ENCODE data around the gene TUBB6. TPM values are rescaled to one million over a fixed set of nuclear protein-coding genes. Genes with fewer than 3 reads are reported as not detected.

Gene TUBB6
- total and polyA plus RNA-seq, 2 of the 13 experiments (the other 11 are each of a cell fraction or from before 2014, with no cell fraction given): 9.9 to 28.6 TPM

GRCh38 chr18:12366784-12367183 is 58.7 kb downstream of the TUBB6 start:
- Histone ChIP-seq H3K27me3 (ENCODE audit: control insufficient read depth in 1 of 2, insufficient read depth in 2 of 2, low read length in 2 of 2) (no peaks in the 10 kb centered on the region), H4K20me1 (ENCODE audit: insufficient read depth, low read length) (0 out of 2 replicates have a peak, but pooled peaks cover 10% of the 10 kb centered on the region), H3K36me3 (replicated peaks in 1 of 2; ENCODE audit: control insufficient read depth in 1 of 2, insufficient read depth in 2 of 2, low read length in 2 of 2) (peaks cover 16 to 75% of the 10 kb centered on the region in 2 experiments), H3K4me3 (replicated peaks in 1 of 3; ENCODE audit: insufficient read depth in 1 of 3, low read depth in 2 of 3, low read length in 3 of 3) (no peak overlapping the region), H3K27ac (ENCODE audit: extremely low read length, insufficient read depth, low read length) (no peak overlapping the region), H3K9ac (ENCODE audit: insufficient read depth, low read depth, low read length) (no peak overlapping the region), H2AFZ (ENCODE audit: low read length) (no peak overlapping the region), H3K9me3 (ENCODE audit: low read length) (no peaks in the 10 kb centered on the region), H3K4me1 (ENCODE audit: insufficient read depth, low read length) (no peaks in the 10 kb centered on the region), H3K79me2 (ENCODE audit: insufficient read depth, low read length) (peaks cover 29% of the 10 kb centered on the region), H3K4me2 (ENCODE audit: low read depth, low read length) (no peak overlapping the region)
- TF ChIP-seq SKIL (CRISPR knock-in tag; IDR thresholded peaks at IDR 0.05; ENCODE audit: borderline replicate concordance): no peak
- no peak for TF ChIP-seq POLR2G (IDR thresholded peaks at IDR 0.05; ENCODE audit: low read depth, low read length)
- no peak for TF ChIP-seq HNRNPLL (IDR thresholded peaks at IDR 0.05; ENCODE audit: low read depth, low read length, poor library complexity, severe bottlenecking)
- no peak for TF ChIP-seq KAT8 (CRISPR knock-in tag; IDR thresholded peaks at IDR 0.05)
- no peak for TF ChIP-seq KDM5A (IDR thresholded peaks at IDR 0.05; ENCODE audit: borderline replicate concordance, low read length)
- TF ChIP-seq MAF1 (CRISPR knock-in tag; IDR thresholded peaks at IDR 0.05; ENCODE audit: borderline replicate concordance): no peak
- TF ChIP-seq ZFP82 (CRISPR knock-in tag; IDR thresholded peaks at IDR 0.05; ENCODE audit: borderline replicate concordance): no peak
- TF ChIP-seq ZGPAT (CRISPR knock-in tag; IDR thresholded peaks at IDR 0.05): no peak
- no peak for TF ChIP-seq ZNF552 (CRISPR knock-in tag; IDR thresholded peaks at IDR 0.05; ENCODE audit: borderline replicate concordance)
- TF ChIP-seq RFXANK (CRISPR knock-in tag; IDR thresholded peaks at IDR 0.05): no peak
- TF ChIP-seq GMEB1 (CRISPR knock-in tag; IDR thresholded peaks at IDR 0.05; ENCODE audit: borderline replicate concordance): no peak
- TF ChIP-seq HOXA7 (CRISPR knock-in tag; IDR thresholded peaks at IDR 0.05): no peak
- FAIRE-seq (no peak), ATAC-seq (no peak), DNase-seq (ENCODE audit: low spot score) (no peak)
- CTCF ChIA-PET (ENCODE audit: low intra/inter-chr PET ratio, low total read pairs): no interaction called here
- intact Hi-C loops (cut with micrococcal nuclease; ENCODE audit: unreplicated experiment): no loop called here
- POLR2A ChIA-PET: no interaction called here
- WGBS (ENCODE audit: low lambda C conversion rate): 95% methylated on average over 5 of the region's 5 CpGs
- BruUV-seq (replicated peaks): no TSS peak
- in situ Hi-C loops (cut with HindIII; ENCODE audit: extremely low pct_ligation_motif_present, low pct_unique_long_range_greater_than_20kb): no loop called here

All from HepG2 (cell line).